GM10248 (cell line): ENCODE results near the gene DAD1.
"Not testable (repeated sequence)": the region's sequence is repeated elsewhere in the genome, so short reads cannot be mapped to it uniquely, and the experiment has no call there.

ENCODE experiments used
- CTCF ChIA-PET: fragments of 300-600 bp; sonication (Branson Sonifier 250); formaldehyde crosslinking; extraction: SDS; loops from one replicate; lab custom pipeline; 2021; ENCODE audit warnings: antibody characterized with exemption; lab: Yijun Ruan, JAX
- POLR2A ChIA-PET: fragments of 350-650 bp; sonication (Branson Sonifier 250); formaldehyde crosslinking; extraction: SDS; loops from one replicate; lab custom pipeline; 2020; ENCODE audit warnings: antibody characterized with exemption; lab: Yijun Ruan, JAX
- DNase-seq: peaks from one replicate; pipeline ENCODE4 v3.0.0; 2012; ENCODE audit errors: extremely low spot score
- TF ChIP-seq, protein P1 (sequence below): IDR thresholded peaks from 2 replicates; pipeline ENCODE4 v1.5.1; 2012; ENCODE audit warnings: mild to moderate bottlenecking, low read depth; ENCODE audit errors: extremely low read depth, missing control alignments, control extremely low read depth

DAD1 gene

DNA sequence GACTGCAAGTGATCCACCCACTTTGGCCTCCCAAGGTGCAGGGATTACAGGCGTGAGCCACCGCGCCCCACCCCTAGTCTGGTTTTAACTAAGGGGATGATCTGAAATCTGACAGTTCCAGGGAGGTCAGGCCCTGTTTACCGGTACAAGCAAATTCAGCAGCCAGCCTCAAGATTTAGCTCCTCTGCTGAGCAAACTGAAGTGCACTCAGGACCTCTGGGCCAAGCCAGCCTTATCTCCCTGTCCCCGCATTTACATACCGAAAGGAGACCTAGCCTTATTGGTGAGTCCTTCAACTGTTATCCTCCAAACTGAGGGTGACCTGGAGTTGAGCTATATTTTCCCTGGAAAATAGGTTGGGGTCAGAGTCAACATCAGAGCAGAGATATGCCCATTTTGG, 8.2 kb upstream of the DAD1 start:
- no peak for DNase-seq
- TF ChIP-seq, protein P1, sequence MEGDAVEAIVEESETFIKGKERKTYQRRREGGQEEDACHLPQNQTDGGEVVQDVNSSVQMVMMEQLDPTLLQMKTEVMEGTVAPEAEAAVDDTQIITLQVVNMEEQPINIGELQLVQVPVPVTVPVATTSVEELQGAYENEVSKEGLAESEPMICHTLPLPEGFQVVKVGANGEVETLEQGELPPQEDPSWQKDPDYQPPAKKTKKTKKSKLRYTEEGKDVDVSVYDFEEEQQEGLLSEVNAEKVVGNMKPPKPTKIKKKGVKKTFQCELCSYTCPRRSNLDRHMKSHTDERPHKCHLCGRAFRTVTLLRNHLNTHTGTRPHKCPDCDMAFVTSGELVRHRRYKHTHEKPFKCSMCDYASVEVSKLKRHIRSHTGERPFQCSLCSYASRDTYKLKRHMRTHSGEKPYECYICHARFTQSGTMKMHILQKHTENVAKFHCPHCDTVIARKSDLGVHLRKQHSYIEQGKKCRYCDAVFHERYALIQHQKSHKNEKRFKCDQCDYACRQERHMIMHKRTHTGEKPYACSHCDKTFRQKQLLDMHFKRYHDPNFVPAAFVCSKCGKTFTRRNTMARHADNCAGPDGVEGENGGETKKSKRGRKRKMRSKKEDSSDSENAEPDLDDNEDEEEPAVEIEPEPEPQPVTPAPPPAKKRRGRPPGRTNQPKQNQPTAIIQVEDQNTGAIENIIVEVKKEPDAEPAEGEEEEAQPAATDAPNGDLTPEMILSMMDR, result no peak
- CTCF ChIA-PET, result interaction anchor here (1.2 to 8.3 kb wide), 12 partner anchors 8 to 268 kb away, joined by 3 to 87 read pairs (median 4); partner anchors contain the start of gene DAD1
- POLR2A ChIA-PET, result interaction anchor here (2.0 kb wide), 1 partner anchor 8 kb away, joined by 17 read pairs; the partner anchor contains the start of gene DAD1

GRCh38 chr14:22596354-22596879, 7.4 kb upstream of the DAD1 start:
- POLR2A ChIA-PET, result no interaction called here
- TF ChIP-seq, protein P1, result no peak
- CTCF ChIA-PET, result interaction anchor here (1.4 to 8.3 kb wide), 3 partner anchors 7 to 25 kb away, joined by 3 to 87 read pairs (median 36); partner anchors contain the start of gene DAD1

GRCh38 chr14:22594156-22594716, 5.2 kb upstream of the DAD1 start:
- TF ChIP-seq, protein P1, result no peak
- CTCF ChIA-PET, result interaction anchor here (1.0 to 16.3 kb wide), 9 partner anchors 9 to 296 kb away, joined by 3 to 191 read pairs (median 6); no protein-coding TSS in a partner anchor
- POLR2A ChIA-PET, result no interaction called here
- no peak for DNase-seq

More at GRCh38 chr14:22596354-22596879, 7.4 kb upstream of the DAD1 start:
- no peak for DNase-seq

- ChIA-PET POLR2A (no interaction called here), CTCF (interaction anchor here (0.7 to 16.3 kb wide), 11 partner anchors 9 to 297 kb away, joined by 3 to 191 read pairs (median 5); no protein-coding TSS in a partner anchor)
- no peak for DNase-seq
- TF ChIP-seq, protein P1, result no peak
These were observed 4.6 kb upstream of the DAD1 start for GRCh38 chr14:22593601-22594000.

DNA sequence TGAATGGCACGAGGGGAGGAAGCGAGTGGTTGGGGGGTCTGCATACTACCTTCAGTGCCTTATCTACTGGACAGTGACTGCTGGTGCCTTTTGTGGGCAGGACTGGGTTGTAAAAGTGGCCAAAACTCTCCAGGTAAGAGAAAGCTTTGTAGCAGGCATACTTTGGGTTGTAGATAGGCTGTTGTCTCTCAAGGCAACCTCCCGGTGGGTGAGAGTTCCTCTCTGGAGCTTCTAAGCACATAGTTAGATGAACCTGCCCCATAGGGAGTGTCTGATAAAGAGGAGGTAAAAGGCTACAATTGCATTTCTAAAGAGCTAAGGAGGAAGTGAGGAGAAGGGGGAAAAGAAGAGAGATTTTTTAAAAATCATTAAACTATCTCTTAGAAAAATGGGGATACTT, 4.2 kb upstream of the DAD1 start:
- ChIA-PET POLR2A (no interaction called here), CTCF (interaction anchor here (0.7 to 16.3 kb wide), 13 partner anchors 9 to 297 kb away, joined by 3 to 191 read pairs (median 4); no protein-coding TSS in a partner anchor)
- DNase-seq, result no peak
- TF ChIP-seq, protein P1, result no peak

- TF ChIP-seq, protein P1, result no peak
These were observed 413 bp downstream of the DAD1 start for GRCh38 chr14:22588526-22589095.

GRCh38 chr14:22587677-22588422, 1.2 kb downstream of the DAD1 start:
- DNase-seq, POLR2A ChIA-PET: not testable (repeated sequence)
- CTCF ChIA-PET, result interaction anchor here (1.2 to 16.3 kb wide), 7 partner anchors 11 to 235 kb away, joined by 3 to 191 read pairs (median 7); partner anchors contain the start of gene ABHD4

More at GRCh38 chr14:22588526-22589095, 413 bp downstream of the DAD1 start:
- no peak for DNase-seq
- CTCF ChIA-PET, result interaction anchor here (0.8 to 16.3 kb wide), 20 partner anchors 11 to 284 kb away, joined by 3 to 191 read pairs (median 4); partner anchors contain the start of genes ABHD4, OR6J1 and OXA1L
- POLR2A ChIA-PET, result interaction anchor here (0.6 to 1.8 kb wide), 8 partner anchors 10 to 446 kb away, joined by 3 to 17 read pairs (median 4); partner anchors contain the start of gene ABHD4
